MM.1S (cell line): Measurements from ENCODE around the gene RPL32.

Experiments
- DNase-seq: peaks from one replicate; pipeline ENCODE4 v3.0.0-alpha.2; 2015
- H2AFZ ChIP-seq: fragments of 300-600 bp; sonication (generic); 2 replicates; pipeline ENCODE4 v1.6.0; 2016; ENCODE audit warnings: antibody characterized with exemption, low read length
- H3F3A ChIP-seq: fragments of 300-600 bp; sonication (generic); 2 replicates; pipeline ENCODE4 v1.6.1; 2016; ENCODE audit warnings: mild to moderate bottlenecking, antibody characterized with exemption, low read length, moderate library complexity, mixed read lengths; ENCODE audit not compliant: insufficient read depth
- H3K27ac ChIP-seq: fragments of 300-600 bp; sonication (generic); 2 replicates; pipeline ENCODE4 v1.5.1; 2016; ENCODE audit warnings: mild to moderate bottlenecking, low read length
- H3K27me3 ChIP-seq: fragments of 300-600 bp; sonication (generic); replicated peaks from 2 replicates; pipeline ENCODE4 v1.6.0; 2016; ENCODE audit warnings: low read length; ENCODE audit not compliant: insufficient read depth
- H3K36me3 ChIP-seq: fragments of 300-600 bp; sonication (generic); replicated peaks from 2 replicates; pipeline ENCODE4 v1.6.1; 2016; ENCODE audit warnings: mild to moderate bottlenecking, low read length, mixed read lengths; ENCODE audit not compliant: insufficient read depth
- H3K4me1 ChIP-seq: fragments of 300-600 bp; sonication (generic); 2 replicates; pipeline ENCODE4 v1.6.1; 2016; ENCODE audit warnings: low read length, mixed read lengths
- H3K4me2 ChIP-seq: fragments of 300-600 bp; sonication (generic); 2 replicates; pipeline ENCODE4 v1.6.0; 2016; ENCODE audit warnings: low read depth, low read length
- H3K4me3 ChIP-seq: fragments of 300-600 bp; sonication (generic); 2 replicates; pipeline ENCODE4 v1.5.1; 2016; ENCODE audit warnings: low read length, mixed read lengths
- H3K79me2 ChIP-seq: fragments of 300-600 bp; sonication (generic); 2 replicates; pipeline ENCODE4 v1.6.1; 2016; ENCODE audit warnings: mixed run types, low read length, mixed read lengths
- H3K9ac ChIP-seq: fragments of 300-600 bp; sonication (generic); 2 replicates; pipeline ENCODE4 v1.6.1; 2016; ENCODE audit warnings: low read length, mixed read lengths
- H3K9me2 ChIP-seq: fragments of 300-600 bp; sonication (generic); replicated peaks from 2 replicates; pipeline ENCODE4 v1.6.1; 2016; ENCODE audit warnings: mild to moderate bottlenecking, low read length, mixed read lengths; ENCODE audit not compliant: insufficient read depth
- H3K9me3 ChIP-seq: fragments of 300-600 bp; sonication (generic); replicated peaks from 2 replicates; pipeline ENCODE4 v1.6.1; 2016; ENCODE audit warnings: mild to moderate bottlenecking, low read length, mixed read lengths; ENCODE audit not compliant: insufficient read depth
- H4K20me1 ChIP-seq: fragments of 300-600 bp; sonication (generic); 2 replicates; pipeline ENCODE4 v1.6.1; 2016; ENCODE audit warnings: mild to moderate bottlenecking, low read length, moderate library complexity, mixed read lengths; ENCODE audit not compliant: insufficient read depth
- CTCF ChIP-seq: fragments of 300-600 bp; sonication (generic); IDR thresholded peaks from 2 replicates; pipeline ENCODE4 v1.5.1; 2016; ENCODE audit warnings: antibody characterized with exemption, low read length, mixed read lengths
- EZH2 ChIP-seq: fragments of 300-600 bp; sonication (generic); optimal IDR thresholded peaks from 2 replicates; pipeline ENCODE3; 2017; ENCODE audit warnings: low read depth, mild to moderate bottlenecking, antibody characterized with exemption, low read length, mixed read lengths
- EZH2phosphoT487 ChIP-seq: fragments of 300-600 bp; sonication (generic); IDR thresholded peaks from 2 replicates; pipeline ENCODE4 v1.6.1; 2018; ENCODE audit warnings: antibody characterized with exemption, low read length

The RPL32 gene

GRCh38 chr3:12886106-12886679, 44.8 kb upstream of the RPL32 start:
- Histone ChIP-seq H2AFZ (no peak overlapping the region), H3K36me3 (no peaks in the 10 kb centered on the region), H3K79me2 (no peaks in the 10 kb centered on the region), H3F3A (no peaks in the 10 kb centered on the region), H4K20me1 (0 out of 2 replicates have a peak, but pooled peaks cover 7% of the 10 kb centered on the region), H3K4me2 (peak overlapping the region; percentile 38), H3K27me3 (peaks cover 97% of the 10 kb centered on the region), H3K4me3 (no peak overlapping the region), H3K9ac (no peak overlapping the region), H3K4me1 (peaks cover 9% of the 10 kb centered on the region; the same call in 1 of the 2 replicates), H3K9me2 (no peaks in the 10 kb centered on the region), H3K27ac (no peak overlapping the region), H3K9me3 (no peaks in the 10 kb centered on the region)
- peak; percentile 67 for DNase-seq
- TF ChIP-seq EZH2phosphoT487 (no peak), CTCF (no peak), EZH2 (no peak)

- TF ChIP-seq EZH2 (no peak), EZH2phosphoT487 (no peak), CTCF (no peak)
- Histone ChIP-seq H3K9ac (no peak overlapping the region), H3K4me3 (no peak overlapping the region), H3K9me2 (no peaks in the 10 kb centered on the region), H3F3A (no peaks in the 10 kb centered on the region), H3K36me3 (no peaks in the 10 kb centered on the region), H3K4me2 (no peak overlapping the region), H3K9me3 (no peaks in the 10 kb centered on the region), H4K20me1 (0 out of 2 replicates have a peak, but pooled peaks cover 7% of the 10 kb centered on the region), H3K27me3 (peaks cover 97% of the 10 kb centered on the region), H2AFZ (no peak overlapping the region), H3K79me2 (no peaks in the 10 kb centered on the region), H3K27ac (no peak overlapping the region), H3K4me1 (peaks cover 9% of the 10 kb centered on the region; the same call in 1 of the 2 replicates)
- no peak for DNase-seq
Measured at GRCh38 chr3:12885583-12885930, 44.2 kb upstream of the RPL32 start.

- Histone ChIP-seq H3K27ac (no peak overlapping the region), H3K79me2 (no peaks in the 10 kb centered on the region), H3K9me3 (no peaks in the 10 kb centered on the region), H4K20me1 (0 out of 2 replicates have a peak, but pooled peaks cover 7% of the 10 kb centered on the region), H3F3A (no peaks in the 10 kb centered on the region), H2AFZ (no peak overlapping the region), H3K4me3 (no peak overlapping the region), H3K27me3 (peaks cover 97% of the 10 kb centered on the region), H3K4me2 (no peak overlapping the region), H3K36me3 (no peaks in the 10 kb centered on the region), H3K4me1 (peaks cover 9% of the 10 kb centered on the region; the same call in 1 of the 2 replicates), H3K9ac (no peak overlapping the region), H3K9me2 (no peaks in the 10 kb centered on the region)
- TF ChIP-seq EZH2 (no peak), CTCF (no peak), EZH2phosphoT487 (no peak)
- DNase-seq: no peak
Measured at GRCh38 chr3:12884790-12885582, 43.6 kb upstream of the RPL32 start.
